Measurements from ENCODE around the gene BRICD5. TPM values are rescaled to one million over a fixed set of nuclear protein-coding genes. Genes with fewer than 3 reads are reported as not detected.
"Not testable (repeated sequence)": the region's sequence is repeated elsewhere in the genome, so short reads cannot be mapped to it uniquely, and the experiment has no call there.

BRICD5 gene
- total RNA-seq, 2 donors from 2014 or later = 7.7 to 15.2 TPM

DNA sequence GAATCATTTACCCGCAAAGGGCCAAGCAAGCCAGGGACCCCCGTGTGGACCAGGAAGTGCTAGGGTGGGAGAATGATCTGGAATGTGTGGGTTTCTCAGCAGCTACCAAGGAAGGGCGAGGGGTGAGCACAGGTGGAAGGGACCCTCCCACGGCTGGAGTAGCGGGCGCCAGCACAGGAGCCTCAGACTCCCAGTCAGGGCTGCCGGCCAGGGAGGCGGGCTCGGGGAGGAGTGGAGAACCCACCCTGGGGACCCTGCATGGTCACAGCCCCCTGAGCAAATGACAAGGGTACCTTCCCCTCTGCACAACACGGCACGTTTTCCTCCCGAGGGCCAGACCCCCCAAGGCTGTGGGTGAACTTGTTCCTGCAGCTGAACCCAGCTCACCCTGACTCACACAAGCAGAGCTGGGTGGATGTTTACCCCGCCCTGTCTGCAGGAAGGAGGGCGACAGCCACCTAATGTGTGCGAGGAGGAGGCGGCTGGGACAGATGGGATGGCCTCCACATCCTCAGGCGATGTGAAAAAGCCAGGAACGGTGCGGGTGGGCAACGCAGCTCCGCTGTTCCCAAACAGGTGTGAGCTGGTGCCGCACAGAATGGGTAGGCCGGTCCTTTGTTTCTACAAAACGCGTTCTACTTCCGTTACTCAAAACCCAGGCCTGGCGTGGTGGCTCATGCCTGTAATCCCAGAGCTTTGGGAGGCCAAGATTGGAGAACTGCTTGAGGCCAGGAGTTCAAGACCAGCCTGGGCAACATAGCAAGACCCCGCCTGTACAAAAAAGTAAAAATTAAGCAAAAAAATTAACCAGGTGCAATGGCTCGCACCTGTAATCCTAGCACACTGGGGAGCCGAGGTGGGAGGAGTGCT lies 34.5 kb upstream of the BRICD5 start:
- no peak for DNase-seq
- Histone ChIP-seq H3K27me3 (no peaks in the 10 kb centered on the region), H3K9ac (ENCODE audit: low read depth in 2 of 2, low read length in 2 of 2) (no peak overlapping the region), H3K36me3 (peaks cover 10% of the 10 kb centered on the region), H3K9me3 (no peaks in the 10 kb centered on the region), H3K4me3 (no peak overlapping the region), H3K4me1 (no peaks in the 10 kb centered on the region), H3K27ac (no peak overlapping the region)
- TF ChIP-seq CTCF (IDR thresholded peaks at IDR 0.05) = no peak
- intact Hi-C loops (cut with DNase I) = no loop called here

- Histone ChIP-seq H3K4me1 (no peaks in the 10 kb centered on the region), H3K27me3 (no peaks in the 10 kb centered on the region), H3K9me3 (no peaks in the 10 kb centered on the region), H3K4me3 (no peak overlapping the region), H3K27ac (no peak overlapping the region), H3K36me3 (peaks cover 10% of the 10 kb centered on the region), H3K9ac (ENCODE audit: low read depth in 2 of 2, low read length in 2 of 2) (no peak overlapping the region)
- intact Hi-C loops (cut with DNase I) = no loop called here
- no peak for DNase-seq
- TF ChIP-seq CTCF (IDR thresholded peaks at IDR 0.05) = no peak
Observed at GRCh38 chr16:2244301-2244700, 33.6 kb upstream of the BRICD5 start.

- intact Hi-C loops (cut with DNase I) = no loop called here
- no peaks in the 10 kb centered on the region for H3K9me3 ChIP-seq
Observed at GRCh38 chr16:2243781-2244180, 33.1 kb upstream of the BRICD5 start.

GRCh38 chr16:2243031-2243528 lies 32.4 kb upstream of the BRICD5 start:
- peaks cover 10% of the 10 kb centered on the region for H3K36me3 ChIP-seq
- DNase-seq = no peak
- intact Hi-C loops (cut with DNase I) = no loop called here

More at GRCh38 chr16:2243781-2244180, 33.1 kb upstream of the BRICD5 start:
- Histone ChIP-seq H3K36me3 (peaks cover 10% of the 10 kb centered on the region), H3K9ac (ENCODE audit: low read depth in 2 of 2, low read length in 2 of 2) (no peak overlapping the region), H3K27ac (no peak overlapping the region), H3K27me3 (no peaks in the 10 kb centered on the region), H3K4me1 (no peaks in the 10 kb centered on the region), H3K4me3 (no peak overlapping the region)
- no peak for DNase-seq
- TF ChIP-seq CTCF (IDR thresholded peaks at IDR 0.05) = no peak

GRCh38 chr16:2242598-2242997 lies 31.9 kb upstream of the BRICD5 start:
- DNase-seq = no peak
- Histone ChIP-seq H3K9me3 (no peaks in the 10 kb centered on the region), H3K4me1 (peaks cover 2% of the 10 kb centered on the region), H3K4me3 (no peak overlapping the region), H3K27me3 (peaks cover 8% of the 10 kb centered on the region), H3K27ac (no peak overlapping the region), H3K9ac (ENCODE audit: low read depth in 2 of 2, low read length in 2 of 2) (no peak overlapping the region), H3K36me3 (peaks cover 10% of the 10 kb centered on the region)
- intact Hi-C loops (cut with DNase I) = no loop called here
- TF ChIP-seq CTCF (IDR thresholded peaks at IDR 0.05) = no peak

More at GRCh38 chr16:2243031-2243528, 32.4 kb upstream of the BRICD5 start:
- peaks cover 3% of the 10 kb centered on the region for H3K27me3 ChIP-seq
- H3K9me3 ChIP-seq = no peaks in the 10 kb centered on the region
- no peak overlapping the region for H3K4me3 ChIP-seq
- no peak for TF ChIP-seq CTCF (IDR thresholded peaks at IDR 0.05)
- no peak overlapping the region for H3K9ac ChIP-seq (ENCODE audit: low read depth in 2 of 2, low read length in 2 of 2)
- H3K4me1 ChIP-seq = no peaks in the 10 kb centered on the region
- H3K27ac ChIP-seq = no peak overlapping the region

DNA sequence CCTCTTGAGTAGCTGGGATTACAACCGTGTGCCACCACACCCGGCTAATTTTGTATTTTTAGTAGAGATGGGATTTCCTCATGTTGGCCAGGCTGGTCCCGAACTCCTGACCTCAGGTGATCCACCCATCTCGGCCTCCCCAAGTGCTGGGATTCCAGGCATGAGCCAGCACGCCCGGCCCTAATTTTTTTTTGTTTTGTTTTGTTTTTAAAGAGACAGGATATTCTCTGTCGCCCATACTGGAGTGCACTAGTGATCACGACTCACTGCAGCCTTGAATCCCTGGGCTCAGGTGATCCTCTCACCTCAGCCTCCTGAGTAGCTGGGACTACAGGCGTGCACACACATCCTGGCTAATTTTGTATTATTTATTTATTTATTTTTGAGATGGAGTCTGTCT lies 29.7 kb upstream of the BRICD5 start:
- DNase-seq; H3K4me3 ChIP-seq; H3K9ac ChIP-seq (ENCODE audit: low read depth in 2 of 2, low read length in 2 of 2); intact Hi-C loops (cut with DNase I); H3K27ac ChIP-seq; H3K9me3 ChIP-seq: not testable (repeated sequence)
- H3K4me1 ChIP-seq = peaks cover 16% of the 10 kb centered on the region
- peaks cover 10% of the 10 kb centered on the region for H3K36me3 ChIP-seq
- peaks cover 26% of the 10 kb centered on the region for H3K27me3 ChIP-seq

All from colonic mucosa (tissue), 4 donors.